ENCODE results near the gene TRANK1.

The TRANK1 gene

DNA sequence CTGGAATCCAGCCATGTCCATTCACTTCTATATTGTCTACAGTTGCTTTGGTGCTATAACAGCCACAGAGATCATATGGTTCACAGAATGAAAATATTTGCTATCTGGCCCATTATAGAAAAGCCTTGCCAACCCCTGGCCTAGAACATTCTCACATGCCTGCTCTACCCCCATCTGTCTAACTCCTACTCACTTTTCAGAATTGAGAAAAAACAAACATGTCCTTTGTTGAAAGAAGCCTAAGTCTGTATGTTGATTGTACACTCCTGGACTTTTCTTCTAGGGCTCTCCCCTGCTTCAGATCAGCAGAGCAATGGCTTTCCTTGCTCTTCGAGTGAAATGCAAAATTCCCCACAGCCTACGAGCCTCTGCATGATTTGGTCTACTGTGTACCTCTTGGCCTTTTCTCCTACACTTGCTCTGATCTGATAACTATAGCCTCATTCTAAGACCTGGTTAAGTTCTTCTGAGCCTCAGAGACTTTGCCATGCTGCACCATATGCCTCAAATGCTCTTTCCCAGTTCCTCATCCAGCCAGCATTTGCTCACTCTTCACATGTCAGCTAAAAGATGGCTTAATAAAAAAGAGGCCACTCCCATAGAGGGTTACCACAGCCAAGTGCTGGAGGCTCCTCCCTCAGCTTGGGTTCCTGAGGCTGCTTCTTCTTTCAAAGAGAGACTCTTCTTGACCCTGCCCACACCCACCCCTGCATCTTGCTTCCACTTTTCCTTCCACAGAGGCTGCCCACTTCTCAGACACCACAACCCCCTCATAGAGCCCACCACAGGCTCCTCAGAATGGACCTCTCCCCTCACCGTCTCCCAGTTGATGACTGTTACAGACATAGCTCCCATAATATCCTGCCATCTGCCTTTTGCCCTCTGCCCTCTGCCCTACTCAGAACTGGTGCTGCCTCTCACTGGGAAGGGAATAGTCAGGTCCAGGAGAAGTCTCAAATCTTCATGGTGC is 157.6 kb downstream of the TRANK1 start:
- no peak for DNase-seq

GRCh38 chr3:36784138-36784635 is 160.7 kb downstream of the TRANK1 start:
- DNase-seq = no peak

- no peak for DNase-seq
Measured at GRCh38 chr3:36777424-36778218, 167.2 kb downstream of the TRANK1 start.
